GM12801 (cell line): ENCODE measurements around the gene MAGEB1.

Source experiments
- TF ChIP-seq, protein P1 (sequence below): IDR thresholded peaks from one replicate; pipeline ENCODE4 v1.5.1; 2011; ENCODE audit warnings: control low read depth; ENCODE audit not compliant: insufficient read length; ENCODE audit errors: extremely low read depth

Gene MAGEB1, protein sequence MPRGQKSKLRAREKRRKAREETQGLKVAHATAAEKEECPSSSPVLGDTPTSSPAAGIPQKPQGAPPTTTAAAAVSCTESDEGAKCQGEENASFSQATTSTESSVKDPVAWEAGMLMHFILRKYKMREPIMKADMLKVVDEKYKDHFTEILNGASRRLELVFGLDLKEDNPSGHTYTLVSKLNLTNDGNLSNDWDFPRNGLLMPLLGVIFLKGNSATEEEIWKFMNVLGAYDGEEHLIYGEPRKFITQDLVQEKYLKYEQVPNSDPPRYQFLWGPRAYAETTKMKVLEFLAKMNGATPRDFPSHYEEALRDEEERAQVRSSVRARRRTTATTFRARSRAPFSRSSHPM

GRCh38 chrX:30246769-30247489 lies at the start of gene MAGEB1:
MAGEB1 (plus strand) TSS chrX:30247146; CDS start chrX:30250494, 3,348 bp downstream.
- TF ChIP-seq, protein P1, sequence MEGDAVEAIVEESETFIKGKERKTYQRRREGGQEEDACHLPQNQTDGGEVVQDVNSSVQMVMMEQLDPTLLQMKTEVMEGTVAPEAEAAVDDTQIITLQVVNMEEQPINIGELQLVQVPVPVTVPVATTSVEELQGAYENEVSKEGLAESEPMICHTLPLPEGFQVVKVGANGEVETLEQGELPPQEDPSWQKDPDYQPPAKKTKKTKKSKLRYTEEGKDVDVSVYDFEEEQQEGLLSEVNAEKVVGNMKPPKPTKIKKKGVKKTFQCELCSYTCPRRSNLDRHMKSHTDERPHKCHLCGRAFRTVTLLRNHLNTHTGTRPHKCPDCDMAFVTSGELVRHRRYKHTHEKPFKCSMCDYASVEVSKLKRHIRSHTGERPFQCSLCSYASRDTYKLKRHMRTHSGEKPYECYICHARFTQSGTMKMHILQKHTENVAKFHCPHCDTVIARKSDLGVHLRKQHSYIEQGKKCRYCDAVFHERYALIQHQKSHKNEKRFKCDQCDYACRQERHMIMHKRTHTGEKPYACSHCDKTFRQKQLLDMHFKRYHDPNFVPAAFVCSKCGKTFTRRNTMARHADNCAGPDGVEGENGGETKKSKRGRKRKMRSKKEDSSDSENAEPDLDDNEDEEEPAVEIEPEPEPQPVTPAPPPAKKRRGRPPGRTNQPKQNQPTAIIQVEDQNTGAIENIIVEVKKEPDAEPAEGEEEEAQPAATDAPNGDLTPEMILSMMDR = no peak

DNA sequence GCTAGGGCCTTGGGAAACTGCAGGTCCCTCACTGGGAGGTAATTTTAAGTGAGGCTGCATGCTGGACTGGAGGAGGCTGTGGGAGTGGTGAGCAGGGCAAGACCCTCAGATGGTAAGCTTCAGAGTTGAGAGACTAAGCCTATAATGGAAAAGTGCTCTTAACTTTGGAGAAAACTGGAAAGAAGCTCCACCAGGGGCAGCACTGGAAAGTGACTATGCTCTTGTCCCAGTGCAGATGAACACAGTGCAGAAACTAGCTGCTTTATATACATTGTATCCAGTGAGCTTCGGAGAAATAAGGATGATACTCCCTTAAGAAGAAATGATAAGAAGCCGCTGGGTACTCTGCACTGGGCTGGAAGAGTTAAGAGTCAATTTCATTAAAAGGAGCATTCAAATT lies 34.8 kb upstream of the MAGEB1 start:
- TF ChIP-seq, protein P1 = no peak

- TF ChIP-seq, protein P1 = no peak
Observed at GRCh38 chrX:30215357-30215843, 31.5 kb upstream of the MAGEB1 start, which contains the start of gene MAGEB2. MAGEB2 (plus strand) TSS chrX:30215563; CDS start chrX:30218581, 3,018 bp downstream.

- TF ChIP-seq, protein P1 = no peak
Observed at GRCh38 chrX:30217465-30217864, 29.5 kb upstream of the MAGEB1 start.

DNA sequence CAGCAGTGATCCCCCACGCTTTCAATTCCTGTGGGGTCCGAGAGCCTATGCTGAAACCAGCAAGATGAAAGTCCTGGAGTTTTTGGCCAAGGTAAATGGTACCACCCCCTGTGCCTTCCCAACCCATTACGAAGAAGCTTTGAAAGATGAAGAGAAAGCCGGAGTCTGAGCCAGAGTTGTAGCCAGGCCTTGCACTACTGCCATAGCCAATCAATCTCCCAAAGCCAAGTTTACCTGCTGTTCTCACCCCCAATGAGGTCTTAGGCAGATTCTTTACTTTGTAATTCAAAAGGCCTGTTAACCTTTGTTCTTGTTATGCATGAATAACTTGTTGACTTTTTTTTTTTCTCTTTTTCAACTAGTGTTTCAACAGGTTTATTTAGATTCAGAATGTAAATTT lies 27.6 kb upstream of the MAGEB1 start:
- TF ChIP-seq, protein P1 = no peak

DNA sequence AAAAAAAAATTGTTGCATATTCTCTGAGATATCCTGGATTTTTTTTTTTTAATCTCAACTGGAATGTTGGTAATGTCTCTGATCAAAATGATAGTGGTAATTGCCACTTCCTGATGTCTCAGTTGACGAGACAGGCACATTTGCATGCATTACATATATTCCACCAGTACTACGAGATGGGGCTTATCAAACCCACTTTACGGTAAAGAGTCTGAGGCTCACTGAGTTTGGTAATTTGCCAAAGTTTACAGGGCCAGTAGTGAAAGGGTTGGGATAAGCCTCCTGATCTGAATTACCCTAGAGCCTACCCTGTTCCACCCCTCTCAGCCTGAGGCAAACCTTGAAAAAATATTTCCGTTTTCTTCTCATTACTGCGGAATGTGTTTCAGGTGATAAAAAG lies 26.3 kb upstream of the MAGEB1 start:
- TF ChIP-seq, protein P1 = no peak

DNA sequence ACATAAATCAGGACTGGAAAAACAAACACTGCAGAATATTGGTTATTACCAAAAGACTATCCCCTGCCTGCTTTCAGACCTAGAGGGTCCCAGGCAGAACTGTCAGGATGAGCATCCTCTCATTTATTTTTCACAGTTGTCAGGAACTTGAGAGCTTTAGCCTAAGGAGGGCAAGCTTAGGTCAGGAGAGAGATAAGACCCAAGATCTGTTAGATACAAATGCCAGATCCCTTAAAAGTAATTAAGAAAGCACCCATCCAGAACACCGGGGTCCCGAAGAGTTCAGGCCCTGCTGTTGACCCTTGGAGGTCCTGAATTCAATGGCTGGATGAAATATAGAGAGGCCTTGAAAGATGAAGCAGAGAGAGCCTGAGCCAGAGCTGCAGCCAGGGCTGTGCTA lies 22.4 kb upstream of the MAGEB1 start:
- TF ChIP-seq, protein P1 = no peak
